ENCODE results near the gene CEMIP.

Gene CEMIP

DNA sequence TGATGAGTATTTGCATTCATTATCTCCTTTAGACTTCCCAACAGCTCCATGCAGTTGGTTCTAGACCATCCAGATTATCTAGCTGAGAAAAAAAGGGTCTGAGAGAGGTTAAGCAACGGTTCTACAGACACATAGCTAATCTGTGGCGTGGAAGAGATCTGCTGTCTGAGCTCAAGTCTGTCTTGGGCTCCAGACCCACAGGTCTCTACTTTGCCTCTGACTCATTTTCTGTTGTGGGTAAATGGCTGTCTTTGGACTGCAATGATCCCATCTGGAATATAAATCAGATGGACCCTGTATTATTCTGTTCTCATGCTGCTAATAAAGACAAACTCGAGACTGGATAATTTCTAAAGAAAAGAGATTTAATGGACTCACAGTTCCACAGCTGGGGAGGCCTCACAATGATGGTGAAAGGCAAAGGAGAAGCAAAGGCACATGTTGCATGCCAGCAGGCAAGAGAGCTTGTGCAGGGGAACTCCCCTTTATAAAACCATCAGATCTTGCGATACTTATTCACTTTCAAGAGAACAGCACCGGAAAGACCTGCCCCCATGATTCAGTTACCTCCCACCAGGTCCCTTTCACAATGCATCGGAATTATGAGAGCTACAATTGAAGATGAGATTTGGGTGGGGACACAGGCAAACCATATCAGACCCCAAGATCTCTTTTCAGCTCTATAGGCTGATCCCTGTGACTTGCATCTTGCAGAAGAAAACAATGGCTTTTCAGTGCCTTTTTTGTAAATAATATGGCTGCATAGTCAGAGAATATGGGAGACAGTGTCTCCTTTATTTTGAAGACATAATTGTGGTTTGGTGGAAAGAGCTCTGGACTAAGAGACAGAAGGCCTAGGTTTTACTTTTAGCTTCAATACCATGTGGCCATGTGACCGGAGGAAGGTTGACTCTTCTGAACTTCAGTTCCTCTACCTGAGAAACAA lies 24.7 kb downstream of the CEMIP start:
- no peak for DNase-seq (ENCODE audit: low read depth)
- no peak overlapping the region for H3K4me3 ChIP-seq (ENCODE audit: low read length)
- TF ChIP-seq CTCF (conservative IDR thresholded peaks at IDR 0.05; ENCODE audit: low read length): no peak

DNA sequence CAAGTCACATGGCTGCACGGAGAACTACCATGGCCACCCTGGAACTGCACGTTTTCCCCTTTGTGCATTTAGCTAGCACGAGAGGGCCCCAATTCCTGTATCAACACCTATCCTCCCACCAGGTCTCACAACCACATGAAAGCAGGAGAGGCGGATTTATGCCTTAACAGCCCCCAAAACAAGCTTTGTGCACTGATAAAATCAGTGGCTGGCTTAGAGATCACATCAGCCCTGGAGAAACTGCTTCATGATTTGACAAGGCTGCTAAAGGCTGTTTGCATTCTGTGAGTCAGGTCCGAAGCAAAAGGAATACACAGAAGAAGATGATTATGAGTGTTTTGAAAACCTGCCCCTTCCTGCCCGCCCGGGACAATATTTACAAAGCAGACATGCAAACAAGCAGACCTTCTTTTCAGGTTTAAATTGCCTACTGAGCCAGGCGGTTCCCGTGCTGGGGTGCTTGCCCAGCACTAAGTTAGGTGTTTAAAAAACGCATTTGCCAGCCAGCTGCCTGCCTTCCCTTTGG lies 25.9 kb downstream of the CEMIP start:
- no peak for TF ChIP-seq CTCF (conservative IDR thresholded peaks at IDR 0.05; ENCODE audit: low read length)
- DNase-seq (ENCODE audit: low read depth): no peak
- no peak overlapping the region for H3K4me3 ChIP-seq (ENCODE audit: low read length)

DNA sequence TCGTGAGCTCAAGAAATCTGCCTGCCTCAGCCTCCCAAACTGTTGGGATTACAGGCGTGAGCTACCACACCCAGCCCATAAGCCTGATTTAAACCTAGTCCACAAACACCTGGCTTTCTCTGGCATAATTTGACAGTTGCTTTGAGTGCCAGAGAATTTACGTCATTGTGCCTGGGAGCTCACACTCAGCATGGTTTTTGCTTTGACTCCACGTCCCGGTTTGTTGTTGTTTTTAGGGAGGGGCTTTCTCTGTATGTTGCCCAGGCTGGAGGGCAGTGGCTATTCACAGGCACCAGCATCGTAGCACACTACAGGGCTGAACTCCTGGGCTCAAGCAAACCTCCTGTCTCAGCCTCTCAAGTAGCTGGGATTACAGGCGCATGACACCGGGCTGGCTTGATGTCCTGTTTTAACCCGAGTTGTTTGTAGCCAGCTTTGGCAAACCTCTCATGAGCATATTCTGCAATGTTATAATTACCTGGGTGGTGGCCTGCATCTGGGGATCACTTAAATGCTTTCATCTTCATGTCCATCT lies 32.7 kb downstream of the CEMIP start:
- no peak for TF ChIP-seq CTCF (conservative IDR thresholded peaks at IDR 0.05; ENCODE audit: low read length)
- DNase-seq (ENCODE audit: low read depth): no peak

GRCh38 chr15:80815106-80815505 lies 35.9 kb downstream of the CEMIP start:
- H3K4me3 ChIP-seq (ENCODE audit: low read length): no peak overlapping the region
- no peak for DNase-seq (ENCODE audit: low read depth)
- TF ChIP-seq CTCF (conservative IDR thresholded peaks at IDR 0.05; ENCODE audit: low read length): no peak

More for the DNA sequence above, 32.7 kb downstream of the CEMIP start:
- H3K4me3 ChIP-seq (ENCODE audit: low read length): no peak overlapping the region

- no peak for DNase-seq (ENCODE audit: low read depth)
- H3K4me3 ChIP-seq (ENCODE audit: low read length): no peak overlapping the region
- no peak for TF ChIP-seq CTCF (conservative IDR thresholded peaks at IDR 0.05; ENCODE audit: low read length)
These were observed 37.0 kb downstream of the CEMIP start for GRCh38 chr15:80816049-80816653.

GRCh38 chr15:80816936-80817335 lies 37.8 kb downstream of the CEMIP start:
- DNase-seq (ENCODE audit: low read depth): no peak
- TF ChIP-seq CTCF (conservative IDR thresholded peaks at IDR 0.05; ENCODE audit: low read length): no peak
- no peak overlapping the region for H3K4me3 ChIP-seq (ENCODE audit: low read length)
